Panc1 (cell line): ENCODE results near the gene SSR4. TPM values are rescaled to one million over a fixed set of nuclear protein-coding genes. Genes with fewer than 3 reads are reported as not detected.

Experiments
- ATAC-seq: fragments of 200-7000 bp; cut with Tn5 transposase; 2 replicates; pipeline ENCODE4 v1.9.1; 2020; ENCODE audit warnings: mild to moderate bottlenecking, moderate library complexity
- BruUV-seq: library from RNA; stranded (reverse); fragments of 400-500 nt; replicated peaks from 2 replicates; lab custom pipeline; 2021; lab: Mats Ljungman, UMichigan
- CTCF ChIA-PET: fragments of 300-600 bp; sonication (Branson Sonifier 250); formaldehyde crosslinking; loops from one replicate; lab custom pipeline; 2022; ENCODE audit warnings: antibody characterized with exemption; lab: Charles Lee
- POLR2A ChIA-PET: fragments of 300-600 bp; sonication (Branson Sonifier 250); formaldehyde crosslinking; loops from one replicate; lab custom pipeline; 2022; ENCODE audit warnings: antibody characterized with exemption; lab: Charles Lee
- DNase-seq: peaks from one replicate; pipeline ENCODE4 v3.0.0-alpha.2; 2010; ENCODE audit warnings: low read depth, low spot score
- H3K27ac ChIP-seq: 2 replicates; pipeline ENCODE4 v1.5.1; 2011; ENCODE audit warnings: mild to moderate bottlenecking, low read length, inconsistent platforms
- H3K27me3 ChIP-seq: fragments of 200-500 bp; sonication (Bioruptor generic); 2 replicates; pipeline ENCODE4 v1.6.0; 2014; ENCODE audit warnings: low read length, inconsistent platforms; ENCODE audit not compliant: control insufficient read depth, insufficient read depth
- H3K36me3 ChIP-seq: fragments of 200-500 bp; sonication (Bioruptor generic); 2 replicates; pipeline ENCODE4 v1.5.1; 2014; ENCODE audit warnings: inconsistent platforms, mild to moderate bottlenecking, low read length, moderate library complexity; ENCODE audit not compliant: control insufficient read depth, insufficient read depth
- H3K4me1 ChIP-seq: 2 replicates; pipeline ENCODE4 v1.5.1; 2011; ENCODE audit warnings: inconsistent platforms, mild to moderate bottlenecking, low read length, moderate library complexity; ENCODE audit not compliant: control insufficient read depth, insufficient read depth
- H3K4me3 ChIP-seq, 2 experiments: 2 replicates each; pipeline ENCODE4 v1.5.1; 2011 to 2012; ENCODE audit warnings: low read depth in 2 of 2, low read length in 2 of 2, mild to moderate bottlenecking in 2 of 2, inconsistent platforms in 1 of 2, moderate library complexity in 1 of 2
- H3K9me3 ChIP-seq: fragments of 200-500 bp; sonication (Bioruptor generic); 2 replicates; pipeline ENCODE4 v1.5.1; 2014; ENCODE audit warnings: low read depth, mild to moderate bottlenecking, inconsistent platforms, low read length, moderate library complexity; ENCODE audit not compliant: control insufficient read depth, insufficient read depth
- CTCF ChIP-seq: fragments of 450-650 bp; IDR thresholded peaks from 2 replicates; pipeline ENCODE4 v1.5.1; 2017; ENCODE audit warnings: mild to moderate bottlenecking
- POLR2AphosphoS5 ChIP-seq: IDR thresholded peaks from 2 replicates; pipeline ENCODE4 v1.6.1; 2012; ENCODE audit warnings: mild to moderate bottlenecking, low read depth, low read length, moderate library complexity
- SIN3A ChIP-seq: IDR thresholded peaks from 2 replicates; pipeline ENCODE4 v1.6.1; 2012; ENCODE audit warnings: low read depth, mild to moderate bottlenecking, low read length, moderate library complexity, borderline replicate concordance; ENCODE audit not compliant: insufficient read depth
- TCF7L2 ChIP-seq: IDR thresholded peaks from 2 replicates; pipeline ENCODE4 v1.6.1; 2011; ENCODE audit warnings: mild to moderate bottlenecking, low read depth, low read length, inconsistent platforms
- in situ Hi-C: cut with HindIII; loops from 2 replicates; pipeline ENCODE4 v1.10.0; 2016; ENCODE audit warnings: low sequenced_read_pairs, low pct_unique_long_range_greater_than_20kb
- intact Hi-C: fragments of 100-400 bp; cut with micrococcal nuclease; formaldehyde crosslinking; loops from one replicate; pipeline ENCODE4 v1.10.0; 2022; ENCODE audit not compliant: unreplicated experiment
- total RNA-seq: library from RNA; stranded (reverse); gene quantifications from one replicate; pipeline ENCODE4 v1.2.1, GENCODE V29; 2021; ENCODE audit not compliant: unreplicated experiment
- TF ChIP-seq, protein P1 (sequence below), 2 experiments: IDR thresholded peaks; 2 replicates each; pipeline ENCODE4 v1.6.1; 2011 to 2012; ENCODE audit warnings: low read depth in 2 of 2, control low read depth in 1 of 2, low read length in 1 of 2, mild to moderate bottlenecking in 1 of 2, moderate library complexity in 1 of 2; ENCODE audit not compliant: insufficient read depth in 1 of 2

The SSR4 gene
- total RNA-seq, 1 experiment from 2014 or later: 504 TPM

GRCh38 chrX:153755136-153755535 is 39.3 kb upstream of the SSR4 start:
- Histone ChIP-seq H3K27ac (no peak overlapping the region), H3K4me1 (no peaks in the 10 kb centered on the region), H3K9me3 (no peaks in the 10 kb centered on the region), H3K27me3 (no peaks in the 10 kb centered on the region), H3K4me3 (no peak overlapping the region), H3K36me3 (no peaks in the 10 kb centered on the region)
- TF ChIP-seq CTCF (no peak), POLR2AphosphoS5 (no peak), SIN3A (no peak), TCF7L2 (no peak)
- TF ChIP-seq, protein P1, sequence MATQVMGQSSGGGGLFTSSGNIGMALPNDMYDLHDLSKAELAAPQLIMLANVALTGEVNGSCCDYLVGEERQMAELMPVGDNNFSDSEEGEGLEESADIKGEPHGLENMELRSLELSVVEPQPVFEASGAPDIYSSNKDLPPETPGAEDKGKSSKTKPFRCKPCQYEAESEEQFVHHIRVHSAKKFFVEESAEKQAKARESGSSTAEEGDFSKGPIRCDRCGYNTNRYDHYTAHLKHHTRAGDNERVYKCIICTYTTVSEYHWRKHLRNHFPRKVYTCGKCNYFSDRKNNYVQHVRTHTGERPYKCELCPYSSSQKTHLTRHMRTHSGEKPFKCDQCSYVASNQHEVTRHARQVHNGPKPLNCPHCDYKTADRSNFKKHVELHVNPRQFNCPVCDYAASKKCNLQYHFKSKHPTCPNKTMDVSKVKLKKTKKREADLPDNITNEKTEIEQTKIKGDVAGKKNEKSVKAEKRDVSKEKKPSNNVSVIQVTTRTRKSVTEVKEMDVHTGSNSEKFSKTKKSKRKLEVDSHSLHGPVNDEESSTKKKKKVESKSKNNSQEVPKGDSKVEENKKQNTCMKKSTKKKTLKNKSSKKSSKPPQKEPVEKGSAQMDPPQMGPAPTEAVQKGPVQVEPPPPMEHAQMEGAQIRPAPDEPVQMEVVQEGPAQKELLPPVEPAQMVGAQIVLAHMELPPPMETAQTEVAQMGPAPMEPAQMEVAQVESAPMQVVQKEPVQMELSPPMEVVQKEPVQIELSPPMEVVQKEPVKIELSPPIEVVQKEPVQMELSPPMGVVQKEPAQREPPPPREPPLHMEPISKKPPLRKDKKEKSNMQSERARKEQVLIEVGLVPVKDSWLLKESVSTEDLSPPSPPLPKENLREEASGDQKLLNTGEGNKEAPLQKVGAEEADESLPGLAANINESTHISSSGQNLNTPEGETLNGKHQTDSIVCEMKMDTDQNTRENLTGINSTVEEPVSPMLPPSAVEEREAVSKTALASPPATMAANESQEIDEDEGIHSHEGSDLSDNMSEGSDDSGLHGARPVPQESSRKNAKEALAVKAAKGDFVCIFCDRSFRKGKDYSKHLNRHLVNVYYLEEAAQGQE (IDR thresholded peaks at IDR 0.05; ENCODE audit: insufficient read depth in 1 of 2, low read depth in 2 of 2, low read length in 1 of 2): no peak
- POLR2A ChIA-PET: interaction anchor here (0.6 kb wide), 1 partner anchor 11 kb away, joined by 3 read pairs; no protein-coding TSS in a partner anchor
- intact Hi-C loops (no loop called here), in situ Hi-C loops (no loop called here)
- no TSS peak for BruUV-seq
- ATAC-seq (no peak), DNase-seq (no peak)
- CTCF ChIA-PET: no interaction called here

- Histone ChIP-seq H3K4me1 (peaks cover 25% of the 10 kb centered on the region), H3K36me3 (no peaks in the 10 kb centered on the region), H3K27me3 (no peaks in the 10 kb centered on the region), H3K27ac (no peak overlapping the region), H3K4me3 (no peak overlapping the region), H3K9me3 (no peaks in the 10 kb centered on the region)
- ChIA-PET CTCF (no interaction called here), POLR2A (no interaction called here)
- intact Hi-C loops: loop anchor here (10.0 kb wide), 2 partner anchors 123 to 163 kb away; partner anchors contain the start of genes ARHGAP4 and L1CAM
- TF ChIP-seq, protein P1 (IDR thresholded peaks at IDR 0.05; ENCODE audit: insufficient read depth in 1 of 2, low read depth in 2 of 2, low read length in 1 of 2): no peak
- TF ChIP-seq CTCF: no peak
- BruUV-seq: no TSS peak
- ATAC-seq (no peak), DNase-seq (no peak)
- in situ Hi-C loops: no loop called here
These were observed 32.6 kb upstream of the SSR4 start for GRCh38 chrX:153761863-153762262.
